Measurements from ENCODE around the gene TMEM132C. TPM values are rescaled to one million over a fixed set of nuclear protein-coding genes. Genes with fewer than 3 reads are reported as not detected.

The TMEM132C gene
- total and polyA plus RNA-seq, 2 experiments from 2014 or later = 10.6 to 16.5 TPM

GRCh38 chr12:128612150-128612850 is 345.3 kb downstream of the TMEM132C start:
- Histone ChIP-seq H3K27me3 (no peaks in the 10 kb centered on the region), H3K9me2 (replicated peaks; ENCODE audit: insufficient read depth) (no peaks in the 10 kb centered on the region), H2AFZ (no peak overlapping the region), H3K4me1 (ENCODE audit: insufficient read depth) (no peaks in the 10 kb centered on the region), H3K9me3 (ENCODE audit: low read depth) (no peaks in the 10 kb centered on the region), H3K27ac (no peak overlapping the region), H3K36me3 (replicated peaks; ENCODE audit: insufficient read depth, low read depth) (no peaks in the 10 kb centered on the region), H3K4me3 (no peak overlapping the region), H3K4me2 (no peak overlapping the region), H3K79me2 (no peaks in the 10 kb centered on the region), H4K20me1 (ENCODE audit: insufficient read depth, poor library complexity, severe bottlenecking) (no peaks in the 10 kb centered on the region)
- DNase-seq (ENCODE audit: low spot score) = no peak
- TF ChIP-seq CTCF (IDR thresholded peaks at IDR 0.05; ENCODE audit: poor library complexity) (no peak), EZH2 (IDR thresholded peaks at IDR 0.05; ENCODE audit: borderline replicate concordance) (no peak), EZH2phosphoT487 (IDR thresholded peaks at IDR 0.05; ENCODE audit: low read depth, severe bottlenecking, unreplicated experiment) (no peak)
- 89% methylated on average over 8 of the region's 8 CpGs for WGBS (ENCODE audit: low lambda C conversion rate, missing lambda C conversion rate)

DNA sequence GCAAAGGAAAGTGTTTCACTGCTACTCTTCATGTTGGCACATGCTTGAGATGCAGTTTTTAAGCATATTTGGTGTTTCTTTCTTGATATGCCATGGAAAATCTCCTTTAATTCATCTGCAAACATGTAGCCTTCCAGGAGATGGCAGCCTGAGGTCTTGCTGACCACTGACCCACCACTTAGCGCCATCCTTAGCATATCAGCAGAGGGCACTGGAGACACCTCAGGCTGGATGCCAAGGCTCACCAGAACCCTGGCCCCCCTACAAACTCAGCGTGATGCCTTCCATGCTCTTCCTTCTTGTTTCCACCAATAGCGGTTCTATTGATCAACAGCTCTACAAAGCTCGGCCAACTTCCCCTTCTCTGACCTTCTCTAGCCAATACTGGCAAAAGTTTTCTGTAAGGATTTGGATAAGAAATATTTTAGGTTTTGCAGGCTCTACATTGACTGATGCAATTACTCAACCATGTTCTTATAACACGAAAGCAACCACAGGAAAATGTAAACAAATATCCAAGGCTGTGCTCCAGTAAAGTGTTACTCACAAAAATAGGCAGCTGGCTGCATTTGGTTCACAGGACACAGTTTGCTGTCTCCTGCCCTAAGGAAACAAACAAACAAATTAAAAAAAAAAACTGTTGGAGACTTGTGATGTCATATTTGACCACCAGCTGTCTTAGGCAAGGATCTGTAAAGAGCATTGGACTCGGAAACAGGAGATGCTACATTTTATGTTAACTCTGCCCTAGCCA is 347.0 kb downstream of the TMEM132C start:
- no peaks in the 10 kb centered on the region for H4K20me1 ChIP-seq (ENCODE audit: insufficient read depth, poor library complexity, severe bottlenecking)
- H3K36me3 ChIP-seq (replicated peaks; ENCODE audit: insufficient read depth, low read depth) = no peaks in the 10 kb centered on the region
- TF ChIP-seq EZH2phosphoT487 (IDR thresholded peaks at IDR 0.05; ENCODE audit: low read depth, severe bottlenecking, unreplicated experiment) (no peak), EZH2 (IDR thresholded peaks at IDR 0.05; ENCODE audit: borderline replicate concordance) (no peak), CTCF (IDR thresholded peaks at IDR 0.05; ENCODE audit: poor library complexity) (peak; percentile 21)
- no peaks in the 10 kb centered on the region for H3K9me3 ChIP-seq (ENCODE audit: low read depth)
- no peaks in the 10 kb centered on the region for H3K9me2 ChIP-seq (replicated peaks; ENCODE audit: insufficient read depth)
- H3K27ac ChIP-seq = no peak overlapping the region
- H3K4me3 ChIP-seq = no peak overlapping the region
- H2AFZ ChIP-seq = no peak overlapping the region
- whole genome bisulfite sequencing (ENCODE audit: low lambda C conversion rate, missing lambda C conversion rate) = 62% methylated on average over 6 of the region's 6 CpGs
- DNase-seq (ENCODE audit: low spot score) = no peak
- no peaks in the 10 kb centered on the region for H3K79me2 ChIP-seq
- no peak overlapping the region for H3K4me2 ChIP-seq
- no peaks in the 10 kb centered on the region for H3K27me3 ChIP-seq
- H3K4me1 ChIP-seq (ENCODE audit: insufficient read depth) = no peaks in the 10 kb centered on the region

GRCh38 chr12:128617304-128617833 is 350.4 kb downstream of the TMEM132C start:
- Histone ChIP-seq H3K27me3 (no peaks in the 10 kb centered on the region), H4K20me1 (ENCODE audit: insufficient read depth, poor library complexity, severe bottlenecking) (no peaks in the 10 kb centered on the region), H3K4me2 (no peak overlapping the region), H3K36me3 (replicated peaks; ENCODE audit: insufficient read depth, low read depth) (no peaks in the 10 kb centered on the region), H3K4me3 (no peak overlapping the region), H2AFZ (no peak overlapping the region), H3K9me3 (ENCODE audit: low read depth) (no peaks in the 10 kb centered on the region), H3K27ac (no peak overlapping the region), H3K4me1 (ENCODE audit: insufficient read depth) (no peaks in the 10 kb centered on the region), H3K79me2 (no peaks in the 10 kb centered on the region), H3K9me2 (replicated peaks; ENCODE audit: insufficient read depth) (no peaks in the 10 kb centered on the region)
- DNase-seq (ENCODE audit: low spot score) = no peak
- no peak for TF ChIP-seq EZH2 (IDR thresholded peaks at IDR 0.05; ENCODE audit: borderline replicate concordance)
- TF ChIP-seq CTCF (IDR thresholded peaks at IDR 0.05; ENCODE audit: poor library complexity) = no peak
- TF ChIP-seq EZH2phosphoT487 (IDR thresholded peaks at IDR 0.05; ENCODE audit: low read depth, severe bottlenecking, unreplicated experiment) = no peak
- 100% methylated on average over 2 of the region's 2 CpGs for WGBS (ENCODE audit: low lambda C conversion rate, missing lambda C conversion rate)
